Putamen (tissue), 1 donor: ENCODE data around the gene LCNL1.

Experiments
- DNase-seq: peaks from one replicate; pipeline ENCODE4 v3.0.0-alpha.2; 2016; ENCODE audit warnings: low spot score

The LCNL1 gene

GRCh38 chr9:136977223-136977622 lies 5.6 kb upstream of the LCNL1 start, which contains the start of gene PTGDS:
TSS of gene PTGDS (plus strand) at chr9:136977504. CDS start at chr9:136977579, 75 bp downstream.
- DNase-seq: peak; percentile 97

- DNase-seq: no peak
Observed at GRCh38 chr9:136977649-136978072, 5.1 kb upstream of the LCNL1 start.

GRCh38 chr9:136978073-136978864 lies 4.5 kb upstream of the LCNL1 start:
- peak; percentile 93 for DNase-seq

- no peak for DNase-seq
Observed at GRCh38 chr9:136978865-136979544, 3.8 kb upstream of the LCNL1 start.

GRCh38 chr9:136979769-136980587 lies 2.8 kb upstream of the LCNL1 start:
- DNase-seq: no peak

- no peak for DNase-seq
Observed at GRCh38 chr9:136980669-136981478, 1.9 kb upstream of the LCNL1 start.

- DNase-seq: peak; percentile 77
Observed at GRCh38 chr9:136981588-136982231, 1.1 kb upstream of the LCNL1 start.

GRCh38 chr9:136983167-136983566 lies 374 bp downstream of the LCNL1 start:
- no peak for DNase-seq

GRCh38 chr9:136983656-136984314 lies 992 bp downstream of the LCNL1 start:
- no peak for DNase-seq

GRCh38 chr9:136984464-136985026 lies 1.8 kb downstream of the LCNL1 start:
- DNase-seq: no peak

GRCh38 chr9:136985027-136985602 lies 2.3 kb downstream of the LCNL1 start:
- no peak for DNase-seq

GRCh38 chr9:136985853-136986252 lies 3.1 kb downstream of the LCNL1 start:
- no peak for DNase-seq

- DNase-seq: no peak
Observed at GRCh38 chr9:136988872-136989271, 6.1 kb downstream of the LCNL1 start.

GRCh38 chr9:136990242-136990911 lies 7.6 kb downstream of the LCNL1 start:
- no peak for DNase-seq

- DNase-seq: peak; percentile 87
Observed at GRCh38 chr9:136991993-136992818, 9.4 kb downstream of the LCNL1 start, which contains the start of gene PAXX. TSS of gene PAXX (plus strand) at chr9:136992422. CDS start at chr9:136992444, 22 bp downstream.

GRCh38 chr9:136992819-136993369 lies 10.1 kb downstream of the LCNL1 start:
- no peak for DNase-seq

- DNase-seq: no peak
Observed at GRCh38 chr9:136994180-136994887, 11.5 kb downstream of the LCNL1 start.
